Endothelial cell (in vitro differentiated cells): ENCODE measurements around the gene SQSTM1. TPM values are rescaled to one million over a fixed set of nuclear protein-coding genes. Genes with fewer than 3 reads are reported as not detected.
A peak's percentile ranks its signal among the peaks of the same experiment; 100 is the strongest.
"Not testable (repeated sequence)": the region's sequence is repeated elsewhere in the genome, so short reads cannot be mapped to it uniquely, and the experiment has no call there.

Source experiments
- DNase-seq: peaks from one replicate; pipeline ENCODE4 v3.0.0; 2021; ENCODE audit warnings: low spot score
- H3K27ac Mint-ChIP-seq: one replicate; pipeline ENCODE4 v1.8.0; 2021; ENCODE audit warnings: mixed read lengths, inconsistent platforms; ENCODE audit not compliant: unreplicated experiment
- H3K27me3 Mint-ChIP-seq: one replicate; pipeline ENCODE4 v1.8.0; 2021; ENCODE audit warnings: mild to moderate bottlenecking, moderate library complexity, mixed read lengths, inconsistent platforms; ENCODE audit not compliant: unreplicated experiment
- H3K36me3 Mint-ChIP-seq: one replicate; pipeline ENCODE4 v1.8.0; 2021; ENCODE audit warnings: mild to moderate bottlenecking, low read depth, mixed read lengths, inconsistent platforms; ENCODE audit not compliant: unreplicated experiment
- H3K4me1 Mint-ChIP-seq: one replicate; pipeline ENCODE4 v1.8.0; 2021; ENCODE audit warnings: mild to moderate bottlenecking, mixed read lengths, inconsistent platforms; ENCODE audit not compliant: unreplicated experiment
- H3K4me3 Mint-ChIP-seq: one replicate; pipeline ENCODE4 v1.8.0; 2021; ENCODE audit warnings: mild to moderate bottlenecking, mixed read lengths, inconsistent platforms; ENCODE audit not compliant: unreplicated experiment
- H3K9me3 Mint-ChIP-seq: one replicate; pipeline ENCODE4 v1.8.0; 2021; ENCODE audit warnings: mixed read lengths, inconsistent platforms; ENCODE audit not compliant: unreplicated experiment
- total RNA-seq: library from RNA; stranded (reverse); fragmentation: NEBNext Ultra II Directional; extraction: Animal tissue kit (Norgen Biotek cat#: 25700); gene quantifications from one replicate; pipeline ENCODE4 v1.2.1, GENCODE V29; 2021; ENCODE audit not compliant: unreplicated experiment
- TF ChIP-seq, protein P1 (sequence below): fragments of 200-600 bp; sonication (generic); IDR thresholded peaks from one replicate; pipeline ENCODE4 v1.5.0; 2021; ENCODE audit warnings: antibody characterized with exemption; ENCODE audit not compliant: unreplicated experiment

Gene SQSTM1
- total RNA-seq, 1 donor from 2014 or later, result 82.2 TPM

GRCh38 chr5:179868541-179868940 is 47.8 kb downstream of the SQSTM1 start:
- no peak overlapping the region for H3K27ac Mint-ChIP-seq
- TF ChIP-seq, protein P1, sequence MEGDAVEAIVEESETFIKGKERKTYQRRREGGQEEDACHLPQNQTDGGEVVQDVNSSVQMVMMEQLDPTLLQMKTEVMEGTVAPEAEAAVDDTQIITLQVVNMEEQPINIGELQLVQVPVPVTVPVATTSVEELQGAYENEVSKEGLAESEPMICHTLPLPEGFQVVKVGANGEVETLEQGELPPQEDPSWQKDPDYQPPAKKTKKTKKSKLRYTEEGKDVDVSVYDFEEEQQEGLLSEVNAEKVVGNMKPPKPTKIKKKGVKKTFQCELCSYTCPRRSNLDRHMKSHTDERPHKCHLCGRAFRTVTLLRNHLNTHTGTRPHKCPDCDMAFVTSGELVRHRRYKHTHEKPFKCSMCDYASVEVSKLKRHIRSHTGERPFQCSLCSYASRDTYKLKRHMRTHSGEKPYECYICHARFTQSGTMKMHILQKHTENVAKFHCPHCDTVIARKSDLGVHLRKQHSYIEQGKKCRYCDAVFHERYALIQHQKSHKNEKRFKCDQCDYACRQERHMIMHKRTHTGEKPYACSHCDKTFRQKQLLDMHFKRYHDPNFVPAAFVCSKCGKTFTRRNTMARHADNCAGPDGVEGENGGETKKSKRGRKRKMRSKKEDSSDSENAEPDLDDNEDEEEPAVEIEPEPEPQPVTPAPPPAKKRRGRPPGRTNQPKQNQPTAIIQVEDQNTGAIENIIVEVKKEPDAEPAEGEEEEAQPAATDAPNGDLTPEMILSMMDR, result no peak
- H3K27me3 Mint-ChIP-seq, result peaks cover 19% of the 10 kb centered on the region
- peaks cover 28% of the 10 kb centered on the region for H3K36me3 Mint-ChIP-seq
- H3K9me3 Mint-ChIP-seq, result no peaks in the 10 kb centered on the region
- peaks cover 10% of the 10 kb centered on the region for H3K4me1 Mint-ChIP-seq
- no peak for DNase-seq
- H3K4me3 Mint-ChIP-seq, result no peak overlapping the region

- Mint-ChIP-seq H3K36me3 (peaks cover 23% of the 10 kb centered on the region), H3K27ac (no peak overlapping the region), H3K9me3 (no peaks in the 10 kb centered on the region), H3K27me3 (peaks cover 19% of the 10 kb centered on the region), H3K4me3 (no peak overlapping the region), H3K4me1 (peaks cover 10% of the 10 kb centered on the region)
- DNase-seq, result no peak
- TF ChIP-seq, protein P1, result no peak
Observed at GRCh38 chr5:179869101-179869500, 48.4 kb downstream of the SQSTM1 start.

GRCh38 chr5:179869641-179870402 is 49.1 kb downstream of the SQSTM1 start:
- H3K27me3 Mint-ChIP-seq, result peaks cover 19% of the 10 kb centered on the region
- no peak for DNase-seq
- H3K4me3 Mint-ChIP-seq, result no peak overlapping the region
- peaks cover 21% of the 10 kb centered on the region for H3K36me3 Mint-ChIP-seq
- TF ChIP-seq, protein P1, result no peak
- no peaks in the 10 kb centered on the region for H3K9me3 Mint-ChIP-seq
- H3K27ac Mint-ChIP-seq, result no peak overlapping the region
- peaks cover 10% of the 10 kb centered on the region for H3K4me1 Mint-ChIP-seq

DNA sequence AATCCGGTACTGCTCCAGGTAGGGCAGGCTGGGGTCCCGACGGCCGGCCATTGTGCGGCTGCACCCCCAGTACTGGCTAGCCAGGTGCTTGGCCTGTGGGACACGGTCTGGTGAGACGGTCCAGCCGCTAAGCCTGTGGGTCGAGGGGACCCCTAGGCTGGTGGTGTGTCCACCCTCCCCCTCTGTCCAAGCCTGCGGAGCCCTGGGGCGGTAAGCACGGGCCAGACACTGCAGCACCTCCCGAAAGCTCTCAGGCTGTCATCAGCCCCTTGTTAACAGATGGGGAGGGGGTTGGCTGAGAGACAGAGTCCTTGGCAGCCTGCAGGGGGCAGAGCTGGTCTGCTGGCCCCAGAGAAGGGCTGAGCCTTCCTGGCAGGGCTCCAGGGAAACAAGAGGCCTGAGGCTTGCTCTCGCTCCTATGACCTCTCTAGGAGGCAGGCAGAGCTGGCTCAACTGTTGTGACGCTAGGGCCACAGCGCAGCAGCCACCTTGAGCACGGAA is 49.7 kb downstream of the SQSTM1 start:
- H3K27ac Mint-ChIP-seq, result no peak overlapping the region
- TF ChIP-seq, protein P1, result peak; percentile 23
- no peaks in the 10 kb centered on the region for H3K9me3 Mint-ChIP-seq
- peak overlapping the region; percentile 65 for H3K4me3 Mint-ChIP-seq
- peak; percentile 38 for DNase-seq
- peaks cover 15% of the 10 kb centered on the region for H3K27me3 Mint-ChIP-seq
- H3K36me3 Mint-ChIP-seq, result peaks cover 27% of the 10 kb centered on the region
- H3K4me1 Mint-ChIP-seq, result peaks cover 5% of the 10 kb centered on the region

DNA sequence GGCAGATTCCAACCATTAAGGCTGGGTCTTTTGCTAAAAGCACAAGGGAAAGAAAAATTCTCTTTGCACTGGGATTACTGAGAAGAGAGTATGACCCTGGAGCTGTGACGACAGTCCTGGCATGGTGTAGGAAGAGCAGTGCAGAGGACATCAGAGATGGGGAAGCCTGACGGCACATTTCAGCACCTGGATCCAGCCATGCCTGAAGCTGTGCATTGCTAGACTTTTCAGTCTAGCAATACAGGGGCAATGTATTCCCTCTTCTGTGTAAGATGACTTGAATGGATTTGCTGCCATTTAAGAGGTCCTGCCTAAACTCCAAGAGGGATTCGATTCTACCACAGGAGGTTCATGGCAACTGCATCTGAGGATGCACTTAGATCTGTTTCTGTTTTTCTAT is 50.2 kb downstream of the SQSTM1 start:
- no peak for DNase-seq
- H3K4me3 Mint-ChIP-seq, result peak overlapping the region; percentile 65
- peaks cover 15% of the 10 kb centered on the region for H3K27me3 Mint-ChIP-seq
- H3K4me1 Mint-ChIP-seq, result peaks cover 4% of the 10 kb centered on the region
- no peaks in the 10 kb centered on the region for H3K9me3 Mint-ChIP-seq
- TF ChIP-seq, protein P1, result no peak
- H3K27ac Mint-ChIP-seq, result no peak overlapping the region
- peaks cover 23% of the 10 kb centered on the region for H3K36me3 Mint-ChIP-seq

DNA sequence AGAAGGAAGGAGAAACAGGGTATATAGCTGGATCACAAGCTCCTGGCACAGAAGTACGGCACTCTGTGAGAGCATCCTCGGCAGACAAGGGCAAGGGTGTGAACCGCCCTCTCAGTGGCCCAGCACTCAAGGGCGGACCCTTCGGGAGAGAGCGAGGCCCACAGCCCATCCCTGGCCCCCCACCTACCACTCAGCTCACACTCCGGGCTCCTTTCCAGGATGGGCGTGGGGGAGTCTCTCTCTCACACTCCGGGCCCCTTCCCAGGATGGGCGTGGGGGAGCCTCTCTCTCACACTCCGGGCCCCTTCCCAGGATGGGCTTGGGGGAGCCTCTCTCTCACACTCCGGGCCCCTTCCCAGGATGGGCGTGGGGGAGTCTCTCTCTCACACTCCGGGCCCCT is 50.8 kb downstream of the SQSTM1 start:
- H3K36me3 Mint-ChIP-seq, result peaks cover 25% of the 10 kb centered on the region
- H3K9me3 Mint-ChIP-seq, H3K4me1 Mint-ChIP-seq, H3K27ac Mint-ChIP-seq, DNase-seq: not testable (repeated sequence)
- peaks cover 15% of the 10 kb centered on the region for H3K27me3 Mint-ChIP-seq
- H3K4me3 Mint-ChIP-seq, result peak overlapping the region; percentile 42
